ENCODE results near the gene ACTR3C. TPM values are rescaled to one million over a fixed set of nuclear protein-coding genes. Genes with fewer than 3 reads are reported as not detected.

Gene ACTR3C
- total RNA-seq, 1 experiment from 2014 or later, result 4.5 TPM

- H3K9me3 ChIP-seq (ENCODE audit: low read depth, low read length, poor library complexity, severe bottlenecking), result no peaks in the 10 kb centered on the region
- ChIA-PET CTCF (no interaction called here), POLR2A (ENCODE audit: low non-redundant PET) (no interaction called here)
- peaks cover 5% of the 10 kb centered on the region for H3K4me1 ChIP-seq (ENCODE audit: insufficient read depth, low read length, poor library complexity, severe bottlenecking)
- H3K27ac ChIP-seq (ENCODE audit: low read depth, low read length, poor library complexity, severe bottlenecking), result no peak overlapping the region
- intact Hi-C loops (cut with micrococcal nuclease; ENCODE audit: unreplicated experiment), result no loop called here
- DNase-seq (ENCODE audit: low spot score), result no peak
- H3K4me3 ChIP-seq (ENCODE audit: low read depth, low read length, poor library complexity, severe bottlenecking), result no peak overlapping the region
- H3K36me3 ChIP-seq (ENCODE audit: insufficient read depth, low read length, poor library complexity, severe bottlenecking), result peaks cover 23% of the 10 kb centered on the region
- H3K27me3 ChIP-seq (replicated peaks; ENCODE audit: insufficient read depth, low read depth, low read length, poor library complexity), result no peaks in the 10 kb centered on the region
- BruUV-seq (replicated peaks), result no TSS peak
- TF ChIP-seq, protein P1, sequence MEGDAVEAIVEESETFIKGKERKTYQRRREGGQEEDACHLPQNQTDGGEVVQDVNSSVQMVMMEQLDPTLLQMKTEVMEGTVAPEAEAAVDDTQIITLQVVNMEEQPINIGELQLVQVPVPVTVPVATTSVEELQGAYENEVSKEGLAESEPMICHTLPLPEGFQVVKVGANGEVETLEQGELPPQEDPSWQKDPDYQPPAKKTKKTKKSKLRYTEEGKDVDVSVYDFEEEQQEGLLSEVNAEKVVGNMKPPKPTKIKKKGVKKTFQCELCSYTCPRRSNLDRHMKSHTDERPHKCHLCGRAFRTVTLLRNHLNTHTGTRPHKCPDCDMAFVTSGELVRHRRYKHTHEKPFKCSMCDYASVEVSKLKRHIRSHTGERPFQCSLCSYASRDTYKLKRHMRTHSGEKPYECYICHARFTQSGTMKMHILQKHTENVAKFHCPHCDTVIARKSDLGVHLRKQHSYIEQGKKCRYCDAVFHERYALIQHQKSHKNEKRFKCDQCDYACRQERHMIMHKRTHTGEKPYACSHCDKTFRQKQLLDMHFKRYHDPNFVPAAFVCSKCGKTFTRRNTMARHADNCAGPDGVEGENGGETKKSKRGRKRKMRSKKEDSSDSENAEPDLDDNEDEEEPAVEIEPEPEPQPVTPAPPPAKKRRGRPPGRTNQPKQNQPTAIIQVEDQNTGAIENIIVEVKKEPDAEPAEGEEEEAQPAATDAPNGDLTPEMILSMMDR (conservative IDR thresholded peaks at IDR 0.05; ENCODE audit: low read depth, low read length), result no peak
- no peak for TF ChIP-seq EZH2 (IDR thresholded peaks at IDR 0.05; ENCODE audit: borderline replicate concordance, low read depth, low read length, poor library complexity, severe bottlenecking)
These were observed 9.7 kb upstream of the ACTR3C start for GRCh38 chr7:150332852-150333635.

DNA sequence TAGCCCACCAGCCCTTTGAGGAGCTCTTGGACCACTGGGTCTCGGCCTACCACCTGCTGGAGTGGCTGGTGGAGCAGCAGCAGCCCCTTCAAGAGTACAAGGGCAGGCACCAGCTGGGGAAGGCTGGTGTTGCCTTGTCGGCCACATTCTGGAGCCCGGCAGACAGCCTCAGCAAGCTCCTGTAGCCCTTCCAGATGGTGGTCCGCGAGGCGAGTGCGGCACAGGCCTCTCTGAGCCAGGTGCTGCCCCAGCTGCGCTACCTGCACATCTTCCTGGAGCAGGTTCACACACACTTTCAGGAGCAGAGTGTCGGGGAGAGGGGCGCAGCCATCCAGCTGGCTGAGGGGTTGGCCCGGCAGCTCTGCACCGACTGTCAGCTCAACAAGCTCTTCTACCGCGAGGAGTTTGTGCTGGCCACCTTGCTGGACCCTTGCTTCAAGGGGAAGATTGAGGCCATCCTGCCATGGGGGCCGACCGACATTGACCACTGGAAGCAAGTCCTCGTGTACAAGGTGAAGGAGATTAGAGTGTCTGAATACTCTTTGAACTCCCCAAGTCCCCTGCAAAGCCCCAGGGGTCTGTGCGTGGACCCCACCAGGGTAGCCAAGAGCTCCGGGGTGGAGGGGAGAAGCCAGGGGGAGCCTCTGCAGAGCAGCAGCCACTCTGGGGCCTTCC, 7.0 kb upstream of the ACTR3C start:
- H3K36me3 ChIP-seq (ENCODE audit: insufficient read depth, low read length, poor library complexity, severe bottlenecking), result peaks cover 36% of the 10 kb centered on the region

GRCh38 chr7:150329331-150330120, 6.2 kb upstream of the ACTR3C start:
- ChIA-PET CTCF (no interaction called here), POLR2A (ENCODE audit: low non-redundant PET) (no interaction called here)
- intact Hi-C loops (cut with micrococcal nuclease; ENCODE audit: unreplicated experiment), result no loop called here

More for the DNA sequence above, 7.0 kb upstream of the ACTR3C start:
- H3K27ac ChIP-seq (ENCODE audit: low read depth, low read length, poor library complexity, severe bottlenecking), result no peak overlapping the region
- peaks cover 5% of the 10 kb centered on the region for H3K4me1 ChIP-seq (ENCODE audit: insufficient read depth, low read length, poor library complexity, severe bottlenecking)
- no TSS peak for BruUV-seq (replicated peaks)
- H3K27me3 ChIP-seq (replicated peaks; ENCODE audit: insufficient read depth, low read depth, low read length, poor library complexity), result no peaks in the 10 kb centered on the region
- ChIA-PET CTCF (no interaction called here), POLR2A (ENCODE audit: low non-redundant PET) (no interaction called here)
- DNase-seq (ENCODE audit: low spot score), result no peak
- TF ChIP-seq, protein P1 (conservative IDR thresholded peaks at IDR 0.05; ENCODE audit: low read depth, low read length), result no peak
- no peak for TF ChIP-seq EZH2 (IDR thresholded peaks at IDR 0.05; ENCODE audit: borderline replicate concordance, low read depth, low read length, poor library complexity, severe bottlenecking)
- intact Hi-C loops (cut with micrococcal nuclease; ENCODE audit: unreplicated experiment), result no loop called here
- H3K4me3 ChIP-seq (ENCODE audit: low read depth, low read length, poor library complexity, severe bottlenecking), result no peak overlapping the region
- no peaks in the 10 kb centered on the region for H3K9me3 ChIP-seq (ENCODE audit: low read depth, low read length, poor library complexity, severe bottlenecking)

More at GRCh38 chr7:150329331-150330120, 6.2 kb upstream of the ACTR3C start:
- no peak overlapping the region for H3K27ac ChIP-seq (ENCODE audit: low read depth, low read length, poor library complexity, severe bottlenecking)
- H3K27me3 ChIP-seq (replicated peaks; ENCODE audit: insufficient read depth, low read depth, low read length, poor library complexity), result no peaks in the 10 kb centered on the region
- BruUV-seq (replicated peaks), result no TSS peak
- H3K4me3 ChIP-seq (ENCODE audit: low read depth, low read length, poor library complexity, severe bottlenecking), result no peak overlapping the region
- no peaks in the 10 kb centered on the region for H3K4me1 ChIP-seq (ENCODE audit: insufficient read depth, low read length, poor library complexity, severe bottlenecking)
- H3K36me3 ChIP-seq (ENCODE audit: insufficient read depth, low read length, poor library complexity, severe bottlenecking), result peaks cover 36% of the 10 kb centered on the region
- no peaks in the 10 kb centered on the region for H3K9me3 ChIP-seq (ENCODE audit: low read depth, low read length, poor library complexity, severe bottlenecking)
- no peak for TF ChIP-seq EZH2 (IDR thresholded peaks at IDR 0.05; ENCODE audit: borderline replicate concordance, low read depth, low read length, poor library complexity, severe bottlenecking)
- TF ChIP-seq, protein P1 (conservative IDR thresholded peaks at IDR 0.05; ENCODE audit: low read depth, low read length), result no peak
- DNase-seq (ENCODE audit: low spot score), result no peak
